Fibroblast of the aortic adventitia (primary cell): Measurements from ENCODE around the gene ADGRG7. TPM values are rescaled to one million over a fixed set of nuclear protein-coding genes. Genes with fewer than 3 reads are reported as not detected.

Source experiments
- DNase-seq: peaks from one replicate; pipeline ENCODE4 v3.0.0-alpha.2; 2010; ENCODE audit warnings: low read depth
- H3K4me3 ChIP-seq: 2 replicates; pipeline ENCODE4 v1.5.1; 2011; ENCODE audit warnings: low read depth, mild to moderate bottlenecking, control low read depth, low read length, moderate library complexity
- CTCF ChIP-seq: IDR thresholded peaks from 2 replicates; pipeline ENCODE4 v1.5.1; 2011; ENCODE audit warnings: mild to moderate bottlenecking, low read length, control low read depth, inconsistent platforms; ENCODE audit not compliant: insufficient read depth
- total RNA-seq: library from RNA; depleted of rRNA; stranded (reverse); fragments of >200 nt; gene quantifications from 2 replicates; pipeline ENCODE4 v1.2.3, GENCODE V29; 2012; ENCODE audit warnings: low replicate concordance

The ADGRG7 gene
- total RNA-seq, 1 donor, result not detected

GRCh38 chr3:100600181-100601042 lies 9.0 kb upstream of the ADGRG7 start:
- TF ChIP-seq CTCF, result no peak
- DNase-seq, result no peak
- H3K4me3 ChIP-seq, result no peak overlapping the region

DNA sequence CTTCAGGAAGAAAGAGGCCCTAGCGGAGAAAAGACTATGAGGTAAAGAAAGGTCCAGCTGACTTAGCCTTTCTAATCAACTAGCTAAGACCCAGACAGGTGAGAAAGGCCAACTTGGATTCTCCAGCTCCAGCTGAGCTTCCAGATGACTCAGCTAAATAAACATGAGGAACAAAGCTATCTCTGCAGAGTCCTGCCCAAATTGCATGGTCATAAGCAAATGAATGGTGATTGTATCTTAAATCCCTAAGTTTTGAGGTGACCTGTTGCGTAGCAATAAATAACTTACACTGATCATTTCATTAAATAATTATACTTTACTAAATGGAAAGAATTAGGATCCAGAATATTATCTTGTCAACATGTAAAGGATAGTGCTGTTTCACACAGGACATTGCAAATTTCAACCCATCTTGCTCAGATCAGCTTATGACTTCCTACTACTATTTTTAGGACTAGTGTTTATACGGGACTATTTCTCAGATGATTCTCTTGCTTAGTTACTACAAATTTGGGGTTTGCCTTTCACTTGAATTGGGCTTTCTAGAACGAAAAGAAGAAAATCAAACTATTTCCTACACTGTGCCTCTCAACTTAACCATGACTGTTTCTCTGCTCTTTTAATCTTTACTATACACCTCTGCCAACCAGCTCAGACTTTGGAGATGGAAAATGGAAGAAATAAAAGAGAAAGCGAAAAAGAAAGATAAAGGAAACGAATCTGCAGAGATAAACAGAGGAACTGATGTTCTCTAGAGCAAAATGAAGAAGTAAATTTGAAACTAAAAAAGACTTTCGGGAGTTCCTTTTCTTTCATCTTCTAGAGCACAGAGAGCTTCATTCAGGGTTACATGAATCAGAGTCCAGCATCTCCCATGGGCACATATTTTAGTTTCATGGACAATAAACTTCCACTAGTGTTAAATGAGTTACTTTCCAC lies 6.6 kb upstream of the ADGRG7 start:
- peak; percentile 26 for DNase-seq
- H3K4me3 ChIP-seq, result no peak overlapping the region
- TF ChIP-seq CTCF, result no peak

DNA sequence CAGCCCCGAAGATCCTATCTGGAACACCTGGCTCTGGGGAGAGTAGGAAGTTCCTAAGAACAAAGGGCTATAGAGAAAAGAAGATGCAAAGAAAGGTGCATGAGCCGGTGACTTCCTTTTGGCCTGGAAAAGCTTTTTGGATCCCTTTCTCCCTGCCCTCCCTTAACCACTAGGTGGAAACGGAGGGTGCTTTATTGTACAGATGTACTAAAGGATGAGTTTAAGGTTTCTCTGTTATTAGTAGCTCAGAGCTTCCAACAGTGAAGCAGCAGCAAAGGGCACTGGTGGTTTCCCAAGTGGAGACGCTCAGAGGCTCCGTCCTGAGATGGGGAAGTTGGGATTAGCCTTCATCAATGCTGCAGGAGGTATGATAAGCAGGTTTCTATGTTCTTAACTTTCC lies 5.9 kb upstream of the ADGRG7 start:
- no peak overlapping the region for H3K4me3 ChIP-seq
- TF ChIP-seq CTCF, result peak; percentile 69
- DNase-seq, result peak; percentile 56

DNA sequence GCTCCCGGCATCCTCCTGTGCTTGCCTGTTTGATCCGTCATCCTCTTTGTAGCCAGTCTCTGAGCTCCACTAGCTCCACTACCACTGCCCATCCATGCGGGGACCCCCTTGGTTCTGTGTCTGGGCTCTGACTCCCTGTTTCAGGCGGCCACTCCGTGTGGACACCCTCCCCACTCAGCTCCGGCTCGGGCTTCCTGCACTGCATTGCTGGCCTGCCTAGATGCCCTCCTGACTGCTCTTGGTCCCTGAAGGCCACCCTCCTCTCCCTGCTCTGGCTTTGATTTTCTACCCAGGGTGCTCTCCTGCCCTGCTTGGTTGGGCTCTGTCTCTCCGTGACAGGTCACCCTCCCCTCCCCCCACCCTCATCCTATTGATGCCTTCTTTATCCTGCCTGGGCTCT lies 4.0 kb upstream of the ADGRG7 start:
- TF ChIP-seq CTCF, result no peak
- no peak for DNase-seq
- no peak overlapping the region for H3K4me3 ChIP-seq

DNA sequence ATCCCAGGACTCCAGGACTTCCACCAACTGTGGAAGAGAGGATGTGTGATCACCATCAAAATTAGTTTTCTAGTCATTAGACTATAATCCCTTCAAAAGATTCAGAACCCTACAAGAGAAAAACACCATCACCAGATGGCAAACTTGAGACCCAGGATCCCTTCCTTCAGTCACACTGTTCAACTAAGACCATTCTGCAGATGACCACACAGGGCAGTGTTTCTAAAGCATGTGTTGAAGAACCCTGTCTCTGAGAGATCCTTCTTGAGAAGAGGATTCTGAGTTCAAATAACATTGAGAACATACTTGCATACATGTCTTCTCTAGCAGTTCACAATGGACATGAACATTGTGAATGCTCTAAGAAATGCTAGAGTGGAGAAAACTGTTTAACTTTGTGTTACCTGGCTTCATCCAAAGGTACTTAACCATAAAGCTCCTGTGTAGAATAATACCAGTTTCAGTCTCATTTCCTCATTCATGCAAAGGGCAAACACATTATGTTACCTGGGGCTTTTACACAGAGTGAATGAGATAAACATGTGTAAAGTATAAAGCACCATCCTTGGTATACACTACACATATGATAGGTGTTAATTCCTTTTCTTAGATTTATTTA lies 2.4 kb upstream of the ADGRG7 start:
- peak; percentile 2 for DNase-seq
- TF ChIP-seq CTCF, result peak; percentile 2
- no peak overlapping the region for H3K4me3 ChIP-seq

DNA sequence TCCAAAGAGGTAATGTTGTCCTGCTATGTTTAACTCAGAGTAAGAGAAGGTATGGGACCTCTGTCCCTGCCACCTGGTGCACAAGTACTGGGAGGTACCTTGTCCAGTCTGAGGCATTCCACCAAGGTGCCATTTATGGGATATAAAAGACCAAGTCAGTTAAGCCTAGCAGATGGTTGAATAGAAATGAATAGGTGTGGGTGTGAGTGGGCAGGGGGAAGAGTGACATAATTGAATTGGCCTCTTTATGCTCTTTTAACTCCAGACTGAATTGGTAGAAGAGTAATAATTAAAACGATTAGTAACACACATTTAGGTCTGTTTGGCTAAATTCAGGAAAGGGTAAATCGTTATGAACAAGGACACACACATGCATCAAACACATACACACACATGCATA lies 562 bp downstream of the ADGRG7 start:
- DNase-seq, result no peak
- no peak overlapping the region for H3K4me3 ChIP-seq
- no peak for TF ChIP-seq CTCF
